H1 (cell line): Measurements from ENCODE around the gene RIOK3. TPM values are rescaled to one million over a fixed set of nuclear protein-coding genes. Genes with fewer than 3 reads are reported as not detected.

ENCODE experiments used
- CTCF ChIA-PET: fragments of 300-600 bp; sonication (Branson Sonifier 250); formaldehyde crosslinking; loops from one replicate; lab custom pipeline; 2021; ENCODE audit not compliant: partially characterized antibody; lab: Charles Lee
- POLR2A ChIA-PET: fragments of 300-600 bp; sonication (Branson Sonifier 250); formaldehyde crosslinking; loops from one replicate; lab custom pipeline; 2021; ENCODE audit warnings: inconsistent platforms; ENCODE audit not compliant: partially characterized antibody; lab: Charles Lee
- DNase-seq, 2 experiments: peaks; one replicate each; pipeline versions ENCODE4 v3.0.0 to v3.0.0-alpha.2; 2010 to 2022; ENCODE audit warnings: low spot score in 2 of 2, low read depth in 1 of 2, mixed read lengths in 1 of 2
- FAIRE-seq: peaks from 2 replicates; lab custom pipeline; 2011; peaks lifted over from hg19 to GRCh38; lab: Jason Lieb, UNC
- H2AFZ ChIP-seq: 2 replicates; pipeline ENCODE4 v1.8.1; 2012; ENCODE audit warnings: low read length, inconsistent platforms
- H2AK5ac ChIP-seq: 2 replicates; pipeline ENCODE4 v1.6.1; 2013; ENCODE audit warnings: low read depth, low read length
- H2BK120ac ChIP-seq: replicated peaks from 2 replicates; pipeline ENCODE3; 2013; ENCODE audit warnings: low read depth, low read length, inconsistent platforms
- H2BK12ac ChIP-seq: 2 replicates; pipeline ENCODE4 v1.6.1; 2013; ENCODE audit warnings: low read depth, low read length
- H2BK15ac ChIP-seq: 2 replicates; pipeline ENCODE4 v1.6.1; 2013; ENCODE audit warnings: low read length
- H2BK20ac ChIP-seq: 2 replicates; pipeline ENCODE4 v1.6.1; 2013; ENCODE audit warnings: low read length
- H2BK5ac ChIP-seq: 2 replicates; pipeline ENCODE4 v1.6.1; 2013; ENCODE audit warnings: low read depth, low read length
- H3K14ac ChIP-seq: 2 replicates; pipeline ENCODE4 v1.6.1; 2013; ENCODE audit warnings: inconsistent platforms; ENCODE audit not compliant: insufficient read length
- H3K18ac ChIP-seq: 2 replicates; pipeline ENCODE4 v1.6.1; 2013; ENCODE audit warnings: low read length; ENCODE audit errors: extremely low read depth
- H3K23ac ChIP-seq: 2 replicates; pipeline ENCODE4 v1.6.1; 2013; ENCODE audit warnings: inconsistent platforms; ENCODE audit not compliant: insufficient read length
- H3K23me2 ChIP-seq: 2 replicates; pipeline ENCODE4 v1.6.1; 2013; ENCODE audit warnings: low read depth, low read length
- H3K27ac ChIP-seq: 2 replicates; pipeline ENCODE4 v1.6.1; 2011; ENCODE audit warnings: low read depth, low read length, inconsistent platforms
- H3K27me3 ChIP-seq, 4 experiments: replicated peaks in 1 of 4; 1 replicate in 1 of 4; 2 replicates in 3 of 4; pipeline versions ENCODE4 v1.6.1 to v1.8.1; 2011 to 2013; ENCODE audit warnings: low read length in 3 of 4, mild to moderate bottlenecking in 3 of 4, inconsistent platforms in 2 of 4, mixed read lengths in 2 of 4, moderate library complexity in 1 of 4; ENCODE audit not compliant: control insufficient read depth in 3 of 4, insufficient read depth in 3 of 4; ENCODE audit errors: extremely low read depth in 1 of 4
- H3K36me3 ChIP-seq, 4 experiments: 2 replicates each; pipeline versions ENCODE4 v1.6.1 to v1.8.1; 2011 to 2013; ENCODE audit warnings: mild to moderate bottlenecking in 4 of 4, low read length in 3 of 4, moderate library complexity in 2 of 4, control low read depth in 1 of 4, inconsistent platforms in 1 of 4; ENCODE audit not compliant: insufficient read depth in 4 of 4, control insufficient read depth in 2 of 4
- H3K4ac ChIP-seq: replicated peaks from 2 replicates; pipeline ENCODE3; 2013; ENCODE audit warnings: low read length, low read depth, mixed read lengths, inconsistent platforms; ENCODE audit not compliant: insufficient read length
- H3K4me1 ChIP-seq, 4 experiments: replicated peaks in 1 of 4; 1 replicate in 1 of 4; 2 replicates in 3 of 4; pipeline versions ENCODE4 v1.6.1 to v1.8.1; 2011 to 2013; ENCODE audit warnings: low read length in 3 of 4, inconsistent platforms in 2 of 4, mixed read lengths in 1 of 4; ENCODE audit not compliant: insufficient read depth in 4 of 4, control insufficient read depth in 3 of 4
- H3K4me2 ChIP-seq, 2 experiments: 2 replicates each; pipeline versions ENCODE4 v1.6.1 to v1.8.1; 2011 to 2013; ENCODE audit warnings: low read depth in 2 of 2, low read length in 2 of 2, control low read depth in 1 of 2, inconsistent platforms in 1 of 2, mild to moderate bottlenecking in 1 of 2; ENCODE audit not compliant: insufficient read depth in 1 of 2
- H3K4me3 ChIP-seq, 4 experiments: fragments of 200-600, 300-600 bp in 1 of 4; sonication (generic), shearing (Covaris generic), sonication (Bioruptor Twin) in 1 of 4; 2 replicates each; pipeline versions ENCODE4 v1.5.1 to v1.8.1; 2011 to 2016; ENCODE audit warnings: low read length in 4 of 4, low read depth in 3 of 4, control low read depth in 2 of 4, inconsistent platforms in 2 of 4, mild to moderate bottlenecking in 2 of 4, mixed read lengths in 1 of 4, moderate library complexity in 1 of 4; ENCODE audit not compliant: insufficient read depth in 2 of 4; ENCODE audit errors: extremely low read depth in 1 of 4
- H3K56ac ChIP-seq: replicated peaks from 2 replicates; pipeline ENCODE3; 2013; ENCODE audit warnings: low read depth, mild to moderate bottlenecking, mixed read lengths, low read length, inconsistent platforms; ENCODE audit not compliant: insufficient read length
- H3K79me1 ChIP-seq: 2 replicates; pipeline ENCODE4 v1.6.1; 2013; ENCODE audit warnings: low read depth, low read length, control low read depth
- H3K79me2 ChIP-seq, 2 experiments: 2 replicates each; pipeline versions ENCODE4 v1.6.1 to v1.8.1; 2012 to 2013; ENCODE audit warnings: low read length in 2 of 2, mild to moderate bottlenecking in 2 of 2, inconsistent platforms in 1 of 2; ENCODE audit not compliant: insufficient read depth in 2 of 2, control insufficient read depth in 1 of 2
- H3K9ac ChIP-seq, 4 experiments: replicated peaks in 1 of 4; 1 replicate in 1 of 4; 2 replicates in 3 of 4; pipeline versions ENCODE4 v1.6.1 to v1.8.1; 2011 to 2013; ENCODE audit warnings: low read depth in 3 of 4, low read length in 3 of 4, control low read depth in 2 of 4, mild to moderate bottlenecking in 2 of 4, moderate library complexity in 2 of 4, inconsistent platforms in 1 of 4; ENCODE audit errors: extremely low read depth in 1 of 4
- H3K9me3 ChIP-seq, 2 experiments: 2 replicates each; pipeline versions ENCODE4 v1.6.1 to v1.8.1; 2012 to 2013; ENCODE audit warnings: mild to moderate bottlenecking in 2 of 2, moderate library complexity in 2 of 2, control low read depth in 1 of 2, inconsistent platforms in 1 of 2, low read depth in 1 of 2, low read length in 1 of 2, mixed read lengths in 1 of 2; ENCODE audit not compliant: insufficient read depth in 2 of 2
- H4K20me1 ChIP-seq, 2 experiments: replicated peaks in 1 of 2; 2 replicates each; pipeline versions ENCODE3 to v1.8.1; 2011 to 2013; ENCODE audit warnings: inconsistent platforms in 2 of 2, low read length in 2 of 2, mild to moderate bottlenecking in 1 of 2; ENCODE audit not compliant: insufficient read depth in 2 of 2, control insufficient read depth in 1 of 2
- H4K5ac ChIP-seq: 2 replicates; pipeline ENCODE4 v1.6.1; 2013; ENCODE audit warnings: low read length, low read depth, mixed read lengths, inconsistent platforms; ENCODE audit not compliant: insufficient read length
- H4K8ac ChIP-seq: 2 replicates; pipeline ENCODE4 v1.8.0; 2013; ENCODE audit warnings: mild to moderate bottlenecking, moderate library complexity, low read length, inconsistent platforms; ENCODE audit not compliant: insufficient read depth; ENCODE audit errors: extremely low read depth
- H4K91ac ChIP-seq: replicated peaks from 2 replicates; pipeline ENCODE3; 2013; ENCODE audit warnings: low read length, mixed read lengths, inconsistent platforms; ENCODE audit not compliant: insufficient read length
- CBX8 ChIP-seq: fragments of 300-800, 300-1000 bp; sonication (generic); IDR thresholded peaks from 2 replicates; pipeline ENCODE4 v1.7.1; 2016; ENCODE audit warnings: low read depth, low read length, borderline replicate concordance
- E2F6 ChIP-seq: IDR thresholded peaks from 2 replicates; pipeline ENCODE4 v1.6.1; 2012; ENCODE audit warnings: inconsistent platforms
- POU5F1 ChIP-seq: IDR thresholded peaks from 2 replicates; pipeline ENCODE4 v1.6.1; 2011; ENCODE audit warnings: low read depth, mild to moderate bottlenecking, low read length, moderate library complexity
- SUZ12 ChIP-seq: fragments of 200-600 bp; sonication (generic); IDR thresholded peaks from 2 replicates; pipeline ENCODE4 v1.6.1; 2012; ENCODE audit warnings: mild to moderate bottlenecking, inconsistent platforms, low read length, moderate library complexity, mixed read lengths
- USF2 ChIP-seq: IDR thresholded peaks from 2 replicates; pipeline ENCODE4 v1.6.1; 2011; ENCODE audit warnings: low read length, improper control_type of control experiment
- WGBS, 2 experiments: shearing (Covaris generic) in 1 of 2; methylation state at CpG; one replicate each; pipeline versions ENCODE4 v1.1.6 to v1.1.7; 2013 to 2015; ENCODE audit warnings: low lambda C conversion rate in 2 of 2, mixed read lengths in 2 of 2, inconsistent platforms in 1 of 2, low coverage in 1 of 2, missing lambda C conversion rate in 1 of 2; ENCODE audit not compliant: insufficient replicate concordance in 2 of 2, insufficient coverage in 1 of 2, insufficient read length in 1 of 2; ENCODE audit errors: extremely low coverage in 1 of 2, missing lambda C conversion rate in 1 of 2; 5-methylcytosine and 5-hydroxymethylcytosine counted together
- long read RNA-seq, 2 experiments: library from RNA in 1 of 2; library from capped mRNA in 1 of 2; stranded (forward); transcript quantifications; one replicate each; pipeline ENCODE4 v2.0.0, GENCODE V29; 2021; ENCODE audit warnings: inconsistent platforms in 1 of 2
- polyA minus RNA-seq, 3 experiments: library from RNA; depleted of rRNA, polyadenylated mRNA; stranded (reverse); fragments of >200 nt; gene quantifications; 1 replicate in 2 of 3; 2 replicates in 1 of 3; pipeline ENCODE4 v1.2.3, GENCODE V29; 2011
- polyA plus RNA-seq, 7 experiments: library from polyadenylated mRNA; depleted of rRNA in 3 of 7; stranded (reverse) in 5 of 7; unstranded in 2 of 7; fragments of >200 nt in 5 of 7; fragments of 200-250 nt in 2 of 7; gene quantifications; 1 replicate in 5 of 7; 2 replicates in 1 of 7; 4 replicates in 1 of 7; pipeline versions ENCODE4 v1.2.1 to v1.2.3, GENCODE V29; 2011 to 2013; ENCODE audit warnings: missing spikeins in 2 of 7, mixed read lengths in 2 of 7
- total RNA-seq: library from RNA; stranded (reverse); fragmentation: NEBNext Ultra II Directional; extraction: Animal tissue kit (Norgen Biotek cat#: 25700); gene quantifications from 2 replicates; pipeline ENCODE4 v1.2.1, GENCODE V29; 2021

RIOK3 gene
- total RNA-seq, result 17.6 and 24.3 TPM in 2 replicates
- polyA plus RNA-seq (2011; rRNA removed), result 5.8 and 7.5 TPM in 2 replicates
- polyA plus RNA-seq (2011; cell fraction: cytosol; rRNA removed), result 9.9 TPM
- 10.9 TPM for polyA plus RNA-seq (2011; cell fraction: nucleus; rRNA removed)
- 14.3 to 27.4 TPM (median 16.7 TPM) in 4 replicates for polyA plus RNA-seq (2012, experiment 1 of 2)
- 1.3 TPM for polyA plus RNA-seq (2012, experiment 2 of 2)
- 14.3 TPM for polyA plus RNA-seq (2013, experiment 1 of 2)
- polyA plus RNA-seq (2013, experiment 2 of 2), result 13.3 TPM
- polyA minus RNA-seq (2011; rRNA and poly(A)+ RNA removed), result 12.5 and 13.0 TPM in 2 replicates
- 15.8 TPM for polyA minus RNA-seq (2011; cell fraction: cytosol; rRNA and poly(A)+ RNA removed)
- 24.1 TPM for polyA minus RNA-seq (2011; cell fraction: nucleus; rRNA and poly(A)+ RNA removed)
- long read RNA-seq, experiment 1, full-length matches to known transcripts, result 6 of 16 reads
- long read RNA-seq, experiment 1, partial matches to known transcripts, result 2 of 16 reads
- long read RNA-seq, experiment 1, other reads (novel, unspliced or antisense), result 8 of 16 reads
- long read RNA-seq, experiment 2, full-length matches to known transcripts, result 2 of 11 reads
- long read RNA-seq, experiment 2, partial matches to known transcripts, result 2 of 11 reads
- long read RNA-seq, experiment 2, other reads (novel, unspliced or antisense), result 7 of 11 reads

GRCh38 chr18:23452728-23453679 is at the start of gene RIOK3:
Gene RIOK3, plus strand, starts transcription at chr18:23453287. Its CDS starts 153 bp downstream, at chr18:23453440.
- H2AK5ac ChIP-seq, result no peak within 1 kb of the TSS
- peaks cover 0 to 34% of the 10 kb centered on the region in 2 experiments; a peak in 3 of 4 replicates for H3K79me2 ChIP-seq
- H3K4me1 ChIP-seq, result no peaks in the 10 kb centered on the region
- H2BK120ac ChIP-seq, result no peak within 1 kb of the TSS
- H3K18ac ChIP-seq, result no peak within 1 kb of the TSS
- WGBS, 2 experiments, result 7% methylated on average over 47 of the region's 60 CpGs; no CpG with 5 or more reads in 1 of the 2 experiments
- no peaks in the 10 kb centered on the region; the same call in 1 of the 2 replicates for H3K79me1 ChIP-seq
- H3K4me2 ChIP-seq, result peak within 1 kb of the TSS; percentile 75 to 79
- H2BK5ac ChIP-seq, result peak within 1 kb of the TSS; percentile 50; the same call in 1 of the 2 replicates
- no peaks in the 10 kb centered on the region for H4K20me1 ChIP-seq
- H3K4me3 ChIP-seq, result peak within 1 kb of the TSS; percentile 82 to 96 (median 95)
- no peak within 1 kb of the TSS for H4K91ac ChIP-seq
- H3K27me3 ChIP-seq, result no peaks in the 10 kb centered on the region
- peak; percentile 90 to 96 for DNase-seq
- H3K23ac ChIP-seq, result no peak within 1 kb of the TSS
- no peak within 1 kb of the TSS for H3K27ac ChIP-seq
- H3K36me3 ChIP-seq, result no peaks in the 10 kb centered on the region
- H3K4ac ChIP-seq, result no peak within 1 kb of the TSS
- H3K9ac ChIP-seq, result peak within 1 kb of the TSS; percentile 46 to 67 (median 58)
- no peak for FAIRE-seq
- peak within 1 kb of the TSS; percentile 69 for H2AFZ ChIP-seq
- no peak within 1 kb of the TSS for H2BK15ac ChIP-seq
- H3K14ac ChIP-seq, result no peak within 1 kb of the TSS
- no peak within 1 kb of the TSS for H4K5ac ChIP-seq
- no peaks in the 10 kb centered on the region for H3K9me3 ChIP-seq
- peak within 1 kb of the TSS; percentile 66 for H4K8ac ChIP-seq
- H2BK12ac ChIP-seq, result no peak within 1 kb of the TSS
- H2BK20ac ChIP-seq, result no peak within 1 kb of the TSS
- CTCF ChIA-PET, result interaction anchor here (0.5 to 1.5 kb wide), 3 partner anchors 41 to 342 kb away, joined by 3 to 5 read pairs (median 4); no protein-coding TSS in a partner anchor
- peak within 1 kb of the TSS; percentile 27 for H3K56ac ChIP-seq
- POLR2A ChIA-PET, result interaction anchor here (0.6 kb wide), 1 partner anchor 1003 kb away, joined by 3 read pairs; no protein-coding TSS in a partner anchor
- peaks cover 3% of the 10 kb centered on the region; the same call in 1 of the 2 replicates for H3K23me2 ChIP-seq
- TF ChIP-seq SUZ12 (no peak), POU5F1 (no peak), CBX8 (no peak), E2F6 (no peak), USF2 (peak; percentile 81)
